HG02759 (cell line): ENCODE results near the gene ARHGAP28.
A peak's percentile ranks its signal among the peaks of the same experiment; 100 is the strongest.

Experiments used
- ATAC-seq: cut with Tn5 transposase; IDR thresholded peaks from one replicate; pipeline ENCODE4 v1.9.1; 2021; ENCODE audit warnings: mild to moderate bottlenecking, moderate library complexity; ENCODE audit not compliant: unreplicated experiment

ARHGAP28 gene, protein sequence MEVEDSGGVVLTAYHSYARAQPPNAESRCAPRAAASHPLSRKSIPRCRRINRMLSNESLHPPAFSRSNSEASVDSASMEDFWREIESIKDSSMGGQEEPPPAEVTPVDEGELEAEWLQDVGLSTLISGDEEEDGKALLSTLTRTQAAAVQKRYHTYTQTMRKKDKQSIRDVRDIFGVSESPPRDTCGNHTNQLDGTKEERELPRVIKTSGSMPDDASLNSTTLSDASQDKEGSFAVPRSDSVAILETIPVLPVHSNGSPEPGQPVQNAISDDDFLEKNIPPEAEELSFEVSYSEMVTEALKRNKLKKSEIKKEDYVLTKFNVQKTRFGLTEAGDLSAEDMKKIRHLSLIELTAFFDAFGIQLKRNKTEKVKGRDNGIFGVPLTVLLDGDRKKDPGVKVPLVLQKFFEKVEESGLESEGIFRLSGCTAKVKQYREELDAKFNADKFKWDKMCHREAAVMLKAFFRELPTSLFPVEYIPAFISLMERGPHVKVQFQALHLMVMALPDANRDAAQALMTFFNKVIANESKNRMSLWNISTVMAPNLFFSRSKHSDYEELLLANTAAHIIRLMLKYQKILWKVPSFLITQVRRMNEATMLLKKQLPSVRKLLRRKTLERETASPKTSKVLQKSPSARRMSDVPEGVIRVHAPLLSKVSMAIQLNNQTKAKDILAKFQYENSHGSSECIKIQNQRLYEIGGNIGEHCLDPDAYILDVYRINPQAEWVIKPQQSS

DNA sequence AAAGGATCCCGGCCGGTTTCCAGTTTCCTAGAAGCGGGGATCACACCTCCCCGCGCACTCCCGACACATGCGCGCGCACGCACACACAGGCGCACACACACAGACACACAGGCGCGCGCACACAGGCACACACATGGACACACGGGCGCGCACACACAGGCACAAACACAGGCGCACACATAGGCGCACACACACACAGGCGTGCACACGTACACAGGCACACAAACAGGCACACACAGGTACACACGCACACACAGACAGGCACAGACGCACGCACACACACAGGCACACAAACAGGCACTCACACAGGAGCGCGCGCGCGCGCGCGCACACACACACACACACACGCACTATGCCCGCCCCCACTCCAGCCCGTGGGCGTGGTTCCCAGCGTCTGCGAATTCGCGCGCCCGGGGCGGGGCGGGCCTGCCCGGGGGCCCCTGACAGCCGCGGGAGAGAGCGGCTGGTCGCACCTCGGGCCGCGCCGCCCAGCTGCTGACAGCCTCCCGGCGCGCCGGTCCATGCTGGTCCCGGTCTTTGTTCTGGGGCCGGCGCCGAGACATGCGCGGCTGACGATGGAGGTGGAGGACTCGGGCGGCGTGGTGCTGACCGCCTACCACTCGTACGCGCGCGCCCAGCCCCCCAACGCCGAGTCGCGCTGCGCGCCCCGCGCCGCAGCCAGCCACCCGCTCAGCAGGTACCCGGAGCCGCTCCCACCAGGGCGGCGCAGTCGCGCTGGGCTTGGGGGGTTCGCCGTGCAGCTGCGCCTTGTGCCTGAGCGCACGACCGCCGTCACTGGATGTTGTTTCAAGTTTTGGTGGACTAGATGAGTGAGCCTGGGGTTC, at the start of gene ARHGAP28:
Gene ARHGAP28 (plus strand): TSS at position 470 of the 845 bp plus-strand sequence. CDS start 106 bp downstream, at position 576.
- ATAC-seq, result peak; percentile 88

DNA sequence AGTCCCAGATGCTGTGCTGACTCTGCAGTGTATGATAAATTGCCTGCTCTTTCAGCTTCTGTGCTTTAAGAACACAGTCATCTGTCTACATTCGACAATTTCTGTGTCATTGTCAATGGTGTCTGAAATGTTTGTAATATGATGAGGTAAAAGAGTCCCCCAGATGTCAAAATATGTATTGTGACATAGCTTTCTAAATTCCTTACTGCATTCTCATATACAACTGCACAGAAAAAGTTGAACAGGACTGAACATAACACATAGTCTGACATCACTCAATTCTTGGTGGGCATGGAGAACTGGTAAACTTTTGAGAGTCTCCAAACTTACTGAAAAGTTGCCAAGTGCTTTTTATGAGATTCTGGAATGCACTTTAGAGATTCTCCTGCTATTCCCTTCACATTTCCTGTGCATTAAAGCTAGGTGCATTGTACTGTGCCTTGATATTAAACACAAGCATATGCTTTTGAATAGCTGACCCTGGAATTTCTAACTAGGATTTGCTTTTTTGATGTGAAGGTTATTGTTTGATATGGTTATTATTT, 48.1 kb upstream of the ARHGAP28 start:
- ATAC-seq, result no peak

DNA sequence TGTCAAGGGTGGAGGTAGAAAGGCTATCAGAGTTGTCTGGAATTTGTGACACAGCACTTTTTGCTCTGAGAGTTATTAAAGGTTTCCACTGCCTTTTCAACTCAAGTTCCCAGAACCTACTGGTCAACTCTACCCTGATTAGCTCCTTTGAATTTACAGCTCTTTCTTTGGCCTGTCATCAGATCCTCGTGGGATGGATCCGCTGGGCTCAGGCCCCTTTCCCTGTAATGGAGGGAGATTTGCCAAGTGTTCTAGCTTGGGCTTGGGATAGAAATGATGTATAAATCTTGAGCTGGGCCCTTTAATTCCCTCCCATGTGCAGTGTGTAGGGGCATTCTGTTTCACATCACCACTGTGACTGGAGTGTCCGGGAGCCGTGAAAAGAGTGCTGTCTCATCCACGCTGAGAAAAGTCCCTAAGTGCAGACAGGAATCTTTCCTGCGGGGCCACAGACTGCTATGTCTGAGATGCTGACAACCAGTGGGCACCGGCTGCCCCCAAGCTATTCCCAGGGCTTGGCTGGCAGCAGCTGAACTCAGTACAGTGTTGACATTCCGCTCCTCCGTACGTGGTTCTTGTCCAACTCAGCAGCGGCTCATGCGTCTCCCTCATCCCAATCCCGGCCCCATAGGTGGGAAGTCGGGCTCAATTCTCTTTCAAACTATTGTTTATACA, 46.9 kb upstream of the ARHGAP28 start:
- no peak for ATAC-seq

DNA sequence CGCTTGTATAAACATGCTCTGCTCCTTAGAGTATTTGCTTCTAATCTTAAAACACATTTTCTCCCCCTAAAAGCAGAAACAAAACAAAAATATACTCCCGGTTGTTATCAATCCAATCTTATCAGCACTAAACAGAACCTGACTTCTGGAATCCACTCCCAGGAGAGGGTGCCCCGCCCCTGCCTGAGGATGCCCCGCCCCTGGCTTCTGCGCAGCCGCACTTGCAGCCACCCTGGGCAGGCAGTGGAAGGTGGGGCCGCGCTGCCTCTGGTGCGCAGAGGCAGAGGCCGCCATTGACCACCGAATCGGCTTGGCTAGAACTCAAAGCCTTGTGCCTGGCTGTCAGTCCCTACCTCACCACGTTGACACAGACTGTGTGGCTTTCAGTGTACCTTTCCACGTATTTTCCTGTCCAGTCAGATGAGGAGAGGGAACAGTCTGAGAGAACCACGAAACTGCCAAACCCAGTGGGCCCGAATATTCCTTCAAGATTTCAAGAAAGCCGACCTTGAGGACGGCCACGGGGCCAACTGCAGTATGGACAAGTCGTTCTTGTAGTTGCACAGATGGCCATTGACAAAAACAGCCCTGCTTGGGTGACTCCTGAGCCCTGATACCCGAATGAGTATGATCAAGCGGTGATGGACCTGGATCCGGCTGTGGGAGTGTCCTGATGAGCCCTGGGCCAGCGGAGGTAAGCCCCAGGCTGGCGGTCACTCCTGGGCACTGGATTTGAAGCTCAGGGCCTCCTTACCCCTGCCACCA, 46.2 kb upstream of the ARHGAP28 start:
- no peak for ATAC-seq

DNA sequence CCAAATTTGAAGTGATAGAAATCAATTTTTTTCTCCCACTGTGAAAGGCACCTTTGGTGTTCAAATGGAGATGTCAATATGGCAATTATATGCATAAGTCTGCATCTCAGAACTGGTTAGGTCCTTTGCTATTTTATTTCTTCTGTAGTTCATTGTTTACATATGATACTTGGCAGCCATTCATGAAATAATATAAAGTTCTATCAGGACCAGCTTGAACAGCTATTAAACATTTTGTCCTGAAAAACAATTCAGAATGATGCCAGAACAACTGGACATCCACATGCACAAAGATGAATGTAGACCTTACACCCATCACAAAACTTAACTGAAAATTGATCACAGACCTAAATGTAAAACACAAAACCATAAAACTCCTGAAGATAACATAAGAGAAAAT, 41.8 kb upstream of the ARHGAP28 start:
- no peak for ATAC-seq

DNA sequence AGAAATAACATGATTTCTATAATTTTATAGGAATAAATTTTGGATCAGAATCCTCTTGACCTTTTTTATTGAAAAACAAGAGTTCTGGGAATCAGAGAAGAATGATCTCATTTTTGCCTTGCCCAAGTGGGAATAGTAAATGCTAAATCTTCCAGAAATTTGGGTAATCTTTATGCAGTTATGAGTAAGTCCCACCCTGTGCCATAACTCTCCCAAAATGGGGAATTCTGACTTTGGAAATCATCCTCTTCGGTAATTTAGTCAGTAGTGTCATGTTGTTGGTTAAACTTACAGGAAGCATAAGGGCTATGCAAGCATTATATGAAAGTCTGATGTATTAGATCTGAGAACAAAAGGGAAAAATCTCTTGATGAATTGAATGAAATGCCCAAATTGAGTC, 20.6 kb upstream of the ARHGAP28 start:
- no peak for ATAC-seq

DNA sequence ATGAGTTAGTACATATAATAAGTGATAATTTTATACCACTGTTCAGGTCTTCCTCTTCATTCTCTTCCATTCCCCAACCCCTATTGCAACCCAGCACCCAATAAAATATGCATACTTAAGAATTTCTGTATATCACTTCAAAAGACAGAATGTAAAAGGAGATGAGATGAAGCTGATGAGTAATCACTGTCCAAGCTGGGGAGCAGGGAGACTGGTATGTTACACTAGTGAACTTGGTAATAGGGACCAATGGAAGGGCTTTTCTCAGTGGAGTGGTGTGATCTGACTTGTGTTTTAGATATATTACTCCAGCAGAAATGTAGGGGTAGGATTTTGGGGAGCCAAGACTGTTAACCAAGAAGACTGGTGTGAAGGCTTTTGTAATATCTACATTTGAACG, 18.0 kb upstream of the ARHGAP28 start:
- no peak for ATAC-seq

DNA sequence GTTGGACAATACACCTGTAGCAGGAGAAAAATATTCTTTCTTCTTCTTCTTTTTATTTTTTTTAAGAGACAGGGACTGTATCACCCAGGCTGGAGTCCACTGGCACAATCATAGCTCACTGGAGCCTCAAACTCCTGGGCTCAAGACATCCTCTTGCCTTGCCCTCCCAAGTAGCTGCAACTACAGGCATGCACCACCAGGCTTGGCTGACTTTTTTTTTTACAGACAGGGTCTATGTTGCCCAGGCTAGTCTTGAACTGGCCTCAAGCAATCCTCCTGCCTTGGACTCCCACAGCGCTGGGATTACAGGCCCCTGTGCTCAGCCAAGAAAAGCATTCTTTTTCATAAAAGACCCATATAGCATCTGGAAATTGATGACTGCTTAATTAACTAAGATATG, 17.1 kb upstream of the ARHGAP28 start:
- ATAC-seq, result no peak

DNA sequence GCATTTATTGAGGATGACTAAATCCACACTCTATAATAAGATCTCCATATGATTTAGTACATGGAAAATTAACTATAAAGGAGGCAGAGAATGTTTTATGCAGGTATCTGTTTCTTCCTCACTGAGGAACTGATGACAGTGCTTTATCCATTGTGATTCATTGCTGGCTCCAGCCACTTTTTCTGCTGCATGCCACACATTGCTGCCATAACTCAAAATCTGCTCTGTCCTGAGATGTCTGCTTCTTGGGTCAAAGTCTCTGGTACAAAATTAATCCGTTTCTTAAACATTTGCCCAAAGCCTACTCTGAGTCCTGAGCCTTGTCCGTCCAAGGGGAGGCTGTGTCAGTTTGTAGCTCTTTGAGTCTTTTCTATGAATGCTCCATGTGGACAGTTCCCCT, 15.5 kb upstream of the ARHGAP28 start:
- ATAC-seq, result no peak

DNA sequence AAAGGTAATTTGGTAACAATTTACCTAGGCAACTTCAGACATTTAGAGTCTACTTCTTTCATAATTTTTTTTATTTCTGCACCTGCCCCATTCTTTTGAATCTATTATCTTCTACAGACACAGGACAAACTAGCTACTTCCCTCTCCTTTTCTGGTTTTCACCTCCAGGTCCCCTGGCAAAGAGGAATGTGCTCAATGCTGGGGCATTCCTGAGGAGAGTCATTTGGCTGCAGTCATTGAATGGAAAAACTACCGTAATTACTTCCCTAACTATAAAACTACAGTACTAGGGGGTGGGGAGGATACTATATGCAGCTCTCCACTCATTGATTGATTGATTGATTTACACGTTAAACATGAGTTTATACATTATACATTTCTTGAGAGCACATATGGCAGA, 11.2 kb upstream of the ARHGAP28 start:
- no peak for ATAC-seq

DNA sequence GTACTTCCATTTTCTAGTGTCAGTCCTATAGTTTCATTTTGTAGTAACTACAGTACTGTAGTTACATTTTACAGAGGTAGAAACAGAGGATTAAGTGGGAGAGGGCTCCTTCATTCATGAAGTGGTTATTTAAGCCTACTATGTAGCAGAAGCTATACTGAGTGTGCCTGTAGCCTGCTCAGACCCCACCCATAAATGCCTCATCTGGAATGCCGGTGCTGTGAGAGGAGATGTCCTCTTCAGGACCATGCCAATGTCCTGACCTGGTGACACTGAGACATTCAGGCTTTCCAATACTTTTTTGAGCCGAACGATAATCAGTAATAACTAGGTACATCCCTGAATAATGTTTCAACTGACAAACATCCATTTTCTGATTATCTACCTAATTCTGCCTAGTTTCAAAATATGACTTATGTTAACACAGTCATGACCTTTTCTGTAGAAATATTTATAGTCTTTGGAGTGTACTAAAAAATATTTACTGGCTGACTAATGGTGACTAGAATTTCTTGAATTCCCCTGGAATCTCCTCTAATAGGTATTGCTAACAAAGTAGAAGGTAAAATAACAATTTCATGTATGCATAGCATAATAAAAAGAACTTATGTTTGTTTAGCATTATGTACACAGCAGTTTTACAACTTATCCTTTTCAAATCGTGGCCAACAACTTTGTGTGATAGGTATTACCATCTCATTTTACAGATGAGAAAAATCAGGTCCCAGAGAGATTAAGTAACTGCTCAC, 10.2 kb upstream of the ARHGAP28 start:
- no peak for ATAC-seq

DNA sequence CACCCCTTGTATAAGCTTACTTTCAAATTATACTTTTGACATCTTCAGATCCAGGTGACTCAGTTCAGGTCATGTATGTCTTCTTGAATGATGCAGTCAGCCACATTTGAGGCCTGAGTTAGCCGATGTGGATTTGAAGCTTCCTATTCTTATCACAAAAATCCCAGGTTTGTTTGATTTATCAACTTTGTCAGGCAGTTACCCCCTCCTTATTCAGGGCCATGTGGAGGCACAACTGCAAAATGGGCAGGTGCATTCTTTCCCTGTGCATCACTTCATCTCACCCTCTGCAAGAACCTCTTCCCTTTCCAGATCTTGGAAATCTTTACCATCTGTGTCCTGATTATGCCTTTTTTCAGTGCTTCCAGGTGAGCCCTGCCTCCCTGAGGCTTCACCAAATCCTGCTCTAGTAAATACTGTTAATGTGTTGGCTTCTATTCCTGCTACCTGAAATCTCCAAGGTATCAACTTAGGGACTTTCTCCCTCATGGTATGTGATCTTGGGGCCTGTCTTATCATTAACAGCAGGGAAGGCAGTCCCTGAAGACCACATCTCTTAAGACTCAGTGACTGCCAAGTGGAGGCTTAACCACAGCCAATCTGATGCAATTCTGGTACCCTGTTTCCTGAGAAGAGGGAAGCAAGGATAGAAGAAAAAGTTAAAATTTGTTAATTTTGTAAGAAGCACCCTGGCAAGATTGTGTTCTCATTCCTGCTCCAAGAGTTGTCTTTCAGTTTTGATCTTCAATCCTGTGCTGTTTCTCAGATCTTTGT, 9.4 kb upstream of the ARHGAP28 start:
- ATAC-seq, result no peak

DNA sequence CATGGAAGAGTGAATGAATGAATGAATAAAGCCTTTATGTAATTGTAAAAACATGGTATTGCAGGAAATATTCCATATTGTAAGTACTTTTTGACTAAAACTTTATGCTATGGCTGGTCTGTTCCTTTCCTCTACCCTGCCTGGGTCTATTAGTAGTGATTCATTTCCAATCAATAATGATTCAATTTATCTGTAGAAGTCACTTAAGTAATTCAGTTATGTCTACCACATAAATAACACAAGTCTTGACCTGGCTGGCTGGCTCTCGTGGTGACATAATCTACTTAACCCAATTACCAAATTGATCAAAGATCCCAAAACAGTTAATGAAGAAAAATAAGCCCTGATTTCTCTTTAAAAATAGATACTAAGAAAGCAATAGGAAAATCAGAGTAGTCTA, 7.8 kb upstream of the ARHGAP28 start:
- ATAC-seq, result no peak

DNA sequence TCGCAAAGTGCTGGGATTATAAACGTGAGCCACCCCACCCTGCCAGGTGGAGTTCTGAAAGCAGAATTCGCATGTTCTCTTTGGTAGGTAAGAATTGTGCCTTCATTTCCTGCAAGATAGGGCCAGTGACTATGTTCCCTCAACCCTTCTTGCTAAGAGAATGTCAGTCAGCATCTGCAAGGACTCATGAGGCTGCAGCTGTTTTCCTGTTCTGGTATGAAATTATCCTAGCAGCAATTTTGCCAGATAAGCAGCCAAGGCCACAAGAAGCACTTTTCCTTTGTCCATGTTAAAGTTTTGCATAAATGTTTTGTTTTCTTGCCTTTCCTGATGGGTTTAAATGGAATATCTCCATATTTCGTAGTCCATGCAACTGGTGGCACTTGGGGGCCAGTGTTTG, 6.8 kb upstream of the ARHGAP28 start:
- no peak for ATAC-seq

DNA sequence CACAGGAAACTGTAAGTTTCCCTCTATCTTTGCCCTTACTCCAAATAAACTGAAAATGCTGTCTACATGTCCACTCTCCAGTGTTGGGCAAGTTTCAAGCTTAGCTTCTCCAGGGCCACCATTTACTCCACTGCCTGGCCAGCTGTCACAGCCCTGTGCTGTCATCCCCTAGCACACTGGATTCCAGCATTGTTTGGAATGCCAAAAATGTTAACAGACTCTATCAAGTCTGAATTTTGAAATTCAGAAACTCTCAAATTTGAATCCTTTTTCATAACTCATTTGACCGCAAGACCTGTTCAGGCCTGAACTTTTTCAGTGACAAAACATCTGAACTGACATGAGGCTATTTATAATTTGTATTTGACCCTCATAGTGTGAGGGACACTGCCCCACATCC, 5.2 kb upstream of the ARHGAP28 start:
- ATAC-seq, result no peak

DNA sequence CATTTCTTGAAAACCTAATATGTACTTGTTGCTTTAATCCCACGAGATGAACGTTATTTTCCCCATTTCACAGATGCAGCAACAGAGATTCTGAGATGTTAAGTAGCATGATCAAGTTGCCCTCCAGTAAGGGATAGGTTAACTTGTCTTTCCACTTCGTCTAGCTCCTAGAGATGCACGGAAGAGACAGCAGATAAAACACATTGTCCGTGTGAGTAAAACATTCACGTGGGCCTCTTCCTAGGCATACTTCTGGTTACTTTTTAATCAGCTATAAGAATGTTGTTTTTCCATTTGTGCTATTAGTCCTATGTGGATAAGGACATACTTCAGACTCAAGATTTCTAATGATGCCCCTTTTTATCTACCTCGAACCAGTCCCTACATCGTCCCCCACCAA, 1.2 kb upstream of the ARHGAP28 start:
- ATAC-seq, result no peak

DNA sequence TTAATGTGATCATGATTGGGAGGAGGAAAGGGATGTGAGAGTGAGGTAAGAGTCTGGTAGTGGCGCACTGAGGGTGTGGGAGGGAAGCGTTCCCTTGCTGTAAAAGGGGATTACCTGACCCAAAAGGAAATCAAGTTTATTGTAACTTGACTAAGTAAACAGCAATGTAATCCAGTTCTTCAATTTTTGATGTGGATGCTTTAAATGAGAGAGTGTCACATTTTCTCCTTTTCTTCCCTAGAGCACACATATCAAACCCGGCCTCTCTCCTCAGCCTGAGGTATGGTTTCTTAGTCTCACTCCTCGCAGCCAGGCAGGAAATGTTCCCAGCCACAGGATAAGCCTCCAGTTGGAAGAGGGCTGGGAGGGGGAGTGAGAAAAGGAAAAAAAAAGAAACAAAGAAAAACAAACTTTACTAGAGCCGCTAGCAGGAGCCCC, 688 bp upstream of the ARHGAP28 start:
- no peak for ATAC-seq
